Duodenal mucosa (tissue), 2 donors: ENCODE measurements around the gene COG8.

Experiments used
- H3K27ac ChIP-seq: one replicate; pipeline ENCODE4 v1.7.0; 2013; ENCODE audit warnings: low read depth, low read length
- H3K27me3 ChIP-seq, 2 donors: one replicate each; pipeline ENCODE4 v1.7.0; 2013; ENCODE audit warnings: low read length in 2 of 2, control low read depth in 1 of 2; ENCODE audit not compliant: insufficient read depth in 2 of 2, control insufficient read depth in 1 of 2
- H3K36me3 ChIP-seq, 2 donors: one replicate each; pipeline ENCODE4 v1.7.0; 2013; ENCODE audit warnings: low read length in 2 of 2, control low read depth in 1 of 2; ENCODE audit not compliant: insufficient read depth in 2 of 2, control insufficient read depth in 1 of 2
- H3K4me1 ChIP-seq, 2 donors: one replicate each; pipeline ENCODE4 v1.7.0; 2013; ENCODE audit warnings: low read length in 2 of 2, control low read depth in 1 of 2; ENCODE audit not compliant: insufficient read depth in 2 of 2, control insufficient read depth in 1 of 2
- H3K4me3 ChIP-seq, 2 donors: one replicate each; pipeline ENCODE4 v1.7.0; 2013; ENCODE audit warnings: low read length in 2 of 2, low read depth in 1 of 2
- H3K9ac ChIP-seq, 2 donors: one replicate each; pipeline ENCODE4 v1.7.0; 2013; ENCODE audit warnings: low read length in 2 of 2, low read depth in 1 of 2
- H3K9me3 ChIP-seq, 2 donors: one replicate each; pipeline ENCODE4 v1.7.0; 2013; ENCODE audit warnings: low read length in 2 of 2, control low read depth in 1 of 2; ENCODE audit not compliant: control insufficient read depth in 1 of 2

Gene COG8

DNA sequence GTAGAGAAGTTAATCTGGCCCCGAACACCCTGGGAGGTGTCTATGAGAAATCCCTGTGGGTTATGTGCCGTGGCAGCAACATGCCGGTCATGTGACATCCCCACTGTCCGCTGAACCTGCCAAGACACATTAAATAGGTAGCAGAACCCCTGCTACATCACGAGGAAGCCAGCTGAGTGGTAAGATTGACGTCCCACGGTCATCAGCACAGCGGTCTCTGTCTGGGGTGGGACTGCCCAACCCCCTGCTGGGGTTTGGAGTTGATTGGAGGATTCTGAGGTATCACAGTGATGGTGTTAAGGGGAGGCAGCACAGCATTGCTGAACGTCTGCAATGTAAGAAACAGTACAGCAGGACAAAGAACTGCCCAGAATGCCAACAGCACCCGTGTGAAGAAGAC, 10.2 kb upstream of the COG8 start:
- H3K9ac ChIP-seq = no peak overlapping the region
- H3K9me3 ChIP-seq = no peaks in the 10 kb centered on the region
- no peak overlapping the region for H3K4me3 ChIP-seq
- H3K4me1 ChIP-seq = peaks cover 4% of the 10 kb centered on the region in 2 donors
- H3K27ac ChIP-seq = no peak overlapping the region
- H3K27me3 ChIP-seq = no peaks in the 10 kb centered on the region
- H3K36me3 ChIP-seq = peaks cover 0 to 15% of the 10 kb centered on the region in 2 donors

GRCh38 chr16:69348222-69348621, 8.9 kb upstream of the COG8 start:
- H3K9ac ChIP-seq = no peak overlapping the region
- no peak overlapping the region for H3K4me3 ChIP-seq
- no peaks in the 10 kb centered on the region for H3K9me3 ChIP-seq
- H3K27me3 ChIP-seq = no peaks in the 10 kb centered on the region
- no peak overlapping the region for H3K27ac ChIP-seq
- peaks cover 2 to 18% of the 10 kb centered on the region in 2 donors for H3K36me3 ChIP-seq
- peaks cover 4% of the 10 kb centered on the region in 2 donors for H3K4me1 ChIP-seq

DNA sequence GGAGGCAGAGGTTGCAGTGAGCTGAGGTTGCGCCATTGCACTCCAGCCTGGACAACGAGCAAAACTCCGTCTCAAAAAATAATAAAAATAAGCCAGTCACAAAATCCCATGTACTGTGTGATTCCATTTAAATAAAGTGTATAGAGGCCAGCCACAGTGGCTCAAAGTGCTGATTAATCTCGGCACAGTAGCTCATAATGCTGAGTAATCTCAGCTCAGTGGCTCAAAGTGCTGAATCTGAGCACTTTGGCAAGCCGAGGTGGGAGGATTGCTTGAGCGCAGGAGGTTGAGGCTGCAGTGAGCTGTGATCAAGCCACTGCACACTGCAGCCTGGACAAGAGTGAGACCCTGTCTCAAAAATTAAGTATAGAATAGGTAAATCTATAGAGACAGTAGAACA, 7.3 kb upstream of the COG8 start:
- Histone ChIP-seq H3K4me3 (no peak overlapping the region), H3K9me3 (no peaks in the 10 kb centered on the region), H3K27ac (no peak overlapping the region), H3K27me3 (no peaks in the 10 kb centered on the region), H3K36me3 (peaks cover 5 to 24% of the 10 kb centered on the region in 2 donors), H3K9ac (no peak overlapping the region), H3K4me1 (no peaks in the 10 kb centered on the region)

GRCh38 chr16:69345923-69346322, 6.6 kb upstream of the COG8 start:
- H3K4me1 ChIP-seq = peaks cover 4% of the 10 kb centered on the region in 2 donors
- H3K4me3 ChIP-seq = no peak overlapping the region
- no peaks in the 10 kb centered on the region for H3K9me3 ChIP-seq
- no peak overlapping the region for H3K9ac ChIP-seq
- peaks cover 11 to 31% of the 10 kb centered on the region in 2 donors for H3K36me3 ChIP-seq
- no peak overlapping the region for H3K27ac ChIP-seq
- H3K27me3 ChIP-seq = no peaks in the 10 kb centered on the region

DNA sequence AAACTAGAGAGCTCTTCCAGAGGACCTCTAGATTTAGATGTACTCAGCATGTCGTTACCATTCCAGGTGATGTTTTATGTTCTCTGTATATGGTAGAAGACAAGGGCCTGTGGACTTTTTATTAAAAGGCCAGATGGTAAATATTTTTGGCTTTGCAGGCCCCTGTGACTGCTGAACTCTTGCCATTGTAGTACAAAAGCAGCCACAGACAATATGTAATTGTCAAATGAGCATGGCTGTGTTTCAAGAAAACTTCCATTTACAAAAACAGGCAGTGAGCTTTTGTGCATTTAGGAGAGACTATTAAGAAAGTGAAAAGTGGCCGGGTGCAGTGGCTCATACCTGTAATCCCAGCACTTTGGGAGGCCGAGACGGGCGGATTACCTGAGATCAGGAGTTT, 4.8 kb upstream of the COG8 start:
- Histone ChIP-seq H3K4me1 (peaks cover 12 to 13% of the 10 kb centered on the region in 2 donors), H3K27ac (no peak overlapping the region), H3K9ac (no peak overlapping the region), H3K4me3 (no peak overlapping the region), H3K9me3 (no peaks in the 10 kb centered on the region), H3K27me3 (no peaks in the 10 kb centered on the region), H3K36me3 (peaks cover 11 to 26% of the 10 kb centered on the region in 2 donors)

GRCh38 chr16:69340095-69340644, 806 bp upstream of the COG8 start:
- H3K27me3 ChIP-seq = no peaks in the 10 kb centered on the region
- H3K4me3 ChIP-seq = peak overlapping the region; percentile 95 to 98
- peaks cover 21 to 40% of the 10 kb centered on the region in 2 donors for H3K36me3 ChIP-seq
- H3K9me3 ChIP-seq = no peaks in the 10 kb centered on the region
- peak overlapping the region; percentile 76 to 86 for H3K9ac ChIP-seq
- peak overlapping the region; percentile 65 for H3K27ac ChIP-seq
- H3K4me1 ChIP-seq = peaks cover 21 to 23% of the 10 kb centered on the region in 2 donors

GRCh38 chr16:69338557-69339288, 641 bp downstream of the COG8 start:
- no peaks in the 10 kb centered on the region for H3K9me3 ChIP-seq
- peak overlapping the region; percentile 84 for H3K27ac ChIP-seq
- no peaks in the 10 kb centered on the region for H3K27me3 ChIP-seq
- H3K9ac ChIP-seq = peak overlapping the region; percentile 76 to 86
- H3K4me1 ChIP-seq = peaks cover 21 to 23% of the 10 kb centered on the region in 2 donors
- peaks cover 36 to 53% of the 10 kb centered on the region in 2 donors for H3K36me3 ChIP-seq
- H3K4me3 ChIP-seq = peak overlapping the region; percentile 95 to 98

GRCh38 chr16:69334696-69335095, 4.7 kb downstream of the COG8 start:
- no peaks in the 10 kb centered on the region for H3K9me3 ChIP-seq
- H3K36me3 ChIP-seq = peaks cover 25 to 49% of the 10 kb centered on the region in 2 donors
- no peak overlapping the region for H3K27ac ChIP-seq
- H3K27me3 ChIP-seq = no peaks in the 10 kb centered on the region
- no peak overlapping the region for H3K9ac ChIP-seq
- H3K4me1 ChIP-seq = peaks cover 9 to 18% of the 10 kb centered on the region in 2 donors
- no peak overlapping the region for H3K4me3 ChIP-seq

DNA sequence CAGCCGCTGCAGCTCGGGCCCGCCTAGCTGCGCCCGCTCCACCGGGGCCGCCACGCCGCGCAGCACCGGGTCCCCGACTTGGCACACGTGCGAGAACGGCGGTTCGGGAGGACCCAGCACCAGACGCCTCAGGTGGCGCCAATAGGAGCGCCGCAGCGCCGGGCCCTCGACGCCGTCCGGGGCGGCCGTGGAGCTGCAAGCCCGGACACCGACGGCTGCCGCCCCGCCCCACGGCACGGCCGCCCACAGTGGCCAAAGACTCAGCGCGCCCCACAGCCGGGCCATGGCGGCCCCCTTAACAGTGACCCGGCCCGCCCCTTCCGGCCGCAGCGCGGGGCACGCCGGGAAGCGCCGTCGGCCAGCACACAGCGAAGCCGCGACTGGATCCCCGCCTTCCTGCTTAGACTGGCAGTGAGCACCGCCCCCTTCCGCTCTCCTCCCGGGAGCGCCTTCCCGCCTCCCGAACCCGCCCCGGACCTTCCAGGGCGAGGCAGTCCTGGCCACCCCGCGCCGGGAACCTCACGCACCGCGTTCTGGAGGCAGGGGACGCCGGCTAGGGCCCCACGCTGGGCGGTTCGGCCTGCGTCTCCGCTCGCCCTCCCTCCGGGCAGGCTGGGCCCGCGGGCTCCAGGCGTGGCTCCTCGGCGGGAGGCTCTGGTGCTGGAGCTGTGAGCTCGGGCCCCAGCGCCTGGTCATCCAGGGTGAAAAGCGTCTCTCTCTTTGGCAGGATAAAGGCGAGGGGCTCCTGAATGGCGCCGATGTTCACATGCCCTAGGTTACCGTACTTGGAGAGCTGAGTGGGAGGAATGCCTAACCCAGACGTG, 8.9 kb downstream of the COG8 start, which contains the start of gene PDF:
TSS of gene PDF (minus strand) at position 303 of the 824 bp plus-strand sequence. CDS start at position 285, 18 bp downstream.
- Histone ChIP-seq H3K27ac (peak within 1 kb of the TSS; percentile 85), H3K4me3 (peak within 1 kb of the TSS; percentile 83 to 86), H3K9me3 (no peaks in the 10 kb centered on the region), H3K36me3 (peaks cover 23 to 51% of the 10 kb centered on the region in 2 donors), H3K27me3 (no peaks in the 10 kb centered on the region), H3K4me1 (peaks cover 30 to 46% of the 10 kb centered on the region in 2 donors), H3K9ac (peak within 1 kb of the TSS; percentile 66 to 79)
